GM06990 (cell line): ENCODE results near the gene GPR32.
"Not testable (repeated sequence)": the region's sequence is repeated elsewhere in the genome, so short reads cannot be mapped to it uniquely, and the experiment has no call there.

ENCODE experiments used
- DNase-seq: peaks from one replicate; pipeline ENCODE4 v3.0.0-alpha.2; 2011; ENCODE audit not compliant: insufficient read length; ENCODE audit errors: extremely low read depth
- H3K27me3 ChIP-seq: replicated peaks from 2 replicates; pipeline ENCODE4 v1.6.0; 2011; ENCODE audit warnings: low read length; ENCODE audit not compliant: control insufficient read depth, insufficient read depth
- H3K36me3 ChIP-seq: 2 replicates; pipeline ENCODE4 v1.5.1; 2011; ENCODE audit warnings: low read length; ENCODE audit not compliant: control insufficient read depth, insufficient read depth
- H3K4me3 ChIP-seq: replicated peaks from 2 replicates; pipeline ENCODE4 v1.5.1; 2011; ENCODE audit warnings: low read depth, mild to moderate bottlenecking, control low read depth, low read length
- CTCF ChIP-seq: IDR thresholded peaks from 2 replicates; pipeline ENCODE4 v1.5.1; 2011; ENCODE audit warnings: low read length, control low read depth, mild to moderate bottlenecking, inconsistent platforms; ENCODE audit not compliant: insufficient read depth, poor library complexity, severe bottlenecking

The GPR32 gene

GRCh38 chr19:50768277-50768676, 2.0 kb upstream of the GPR32 start:
- Histone ChIP-seq H3K4me3 (no peak overlapping the region), H3K36me3 (no peaks in the 10 kb centered on the region), H3K27me3 (no peaks in the 10 kb centered on the region; the same call in 1 of the 2 replicates)
- no peak for DNase-seq
- no peak for TF ChIP-seq CTCF

- Histone ChIP-seq H3K27me3 (no peaks in the 10 kb centered on the region), H3K4me3 (no peak overlapping the region), H3K36me3 (no peaks in the 10 kb centered on the region)
- TF ChIP-seq CTCF = no peak
- DNase-seq = no peak
Observed at GRCh38 chr19:50770888-50771287, 624 bp downstream of the GPR32 start.

- Histone ChIP-seq H3K36me3 (no peaks in the 10 kb centered on the region), H3K27me3 (no peaks in the 10 kb centered on the region), H3K4me3 (no peak overlapping the region)
- no peak for DNase-seq
- no peak for TF ChIP-seq CTCF
Observed at GRCh38 chr19:50772476-50772875, 2.2 kb downstream of the GPR32 start.

- not testable (repeated sequence) for H3K27me3 ChIP-seq, DNase-seq, H3K36me3 ChIP-seq, H3K4me3 ChIP-seq
Observed at GRCh38 chr19:50772912-50773311, 2.6 kb downstream of the GPR32 start.

GRCh38 chr19:50773454-50773853, 3.2 kb downstream of the GPR32 start:
- not testable (repeated sequence) for DNase-seq, H3K27me3 ChIP-seq, H3K4me3 ChIP-seq, H3K36me3 ChIP-seq

- no peak for TF ChIP-seq CTCF
- H3K4me3 ChIP-seq = no peak overlapping the region
- no peaks in the 10 kb centered on the region for H3K36me3 ChIP-seq
- no peaks in the 10 kb centered on the region; the same call in 1 of the 2 replicates for H3K27me3 ChIP-seq
- DNase-seq = no peak
Observed at GRCh38 chr19:50776131-50776530, 5.9 kb downstream of the GPR32 start.

- TF ChIP-seq CTCF = no peak
- Histone ChIP-seq H3K4me3 (no peak overlapping the region), H3K36me3 (no peaks in the 10 kb centered on the region), H3K27me3 (no peaks in the 10 kb centered on the region; the same call in 1 of the 2 replicates)
- DNase-seq = no peak
Observed at GRCh38 chr19:50777261-50777660, 7.0 kb downstream of the GPR32 start.
